Sigmoid colon (tissue), 7 donors: ENCODE data around the gene SCGB1D2. TPM values are rescaled to one million over a fixed set of nuclear protein-coding genes. Genes with fewer than 3 reads are reported as not detected.

Experiments
- DNase-seq: peaks from one replicate; pipeline ENCODE4 v3.0.0-alpha.2; 2019
- H3K27ac ChIP-seq, 4 donors: fragments of 200-600 bp; sonication (generic); one replicate each; pipeline ENCODE4 v1.5.1; 2016 to 2019; ENCODE audit warnings: mild to moderate bottlenecking in 1 of 4
- H3K27me3 ChIP-seq, 3 donors: fragments of 200-600 bp; sonication (generic); one replicate each; pipeline ENCODE4 v1.5.1; 2019; ENCODE audit warnings: mild to moderate bottlenecking in 1 of 3
- H3K36me3 ChIP-seq, 4 donors: fragments of 200-600 bp; sonication (generic); one replicate each; pipeline ENCODE4 v1.5.1; 2016 to 2019
- H3K4me1 ChIP-seq, 4 donors: fragments of 200-600 bp; sonication (generic); one replicate each; pipeline ENCODE4 v1.5.1; 2017 to 2019
- H3K4me3 ChIP-seq, 4 donors: fragments of 200-600 bp; sonication (generic); one replicate each; pipeline ENCODE4 v1.5.1; 2017 to 2019; ENCODE audit warnings: mild to moderate bottlenecking in 2 of 4, moderate library complexity in 1 of 4
- H3K9me3 ChIP-seq, 4 donors: fragments of 200-600 bp in 3 of 4; sonication (generic) in 3 of 4; one replicate each; pipeline versions ENCODE4 v1.5.1 to v1.6.1; 2013 to 2019
- EP300 ChIP-seq, 4 donors: sonication (generic); formaldehyde crosslinking; IDR thresholded peaks; one replicate each; pipeline ENCODE4 v1.6.1; 2017; ENCODE audit warnings: antibody characterized with exemption in 4 of 4
- POLR2A ChIP-seq, 2 donors: fragments of 450-650 bp; IDR thresholded peaks; one replicate each; pipeline ENCODE4 v1.6.1; 2016; ENCODE audit warnings: antibody characterized with exemption in 2 of 2, mild to moderate bottlenecking in 2 of 2, moderate library complexity in 2 of 2
- POLR2AphosphoS5 ChIP-seq, 4 donors: sonication (generic); formaldehyde crosslinking; IDR thresholded peaks; one replicate each; pipeline ENCODE4 v1.6.1; 2017; ENCODE audit warnings: antibody characterized with exemption in 4 of 4
- WGBS, 2 donors: extraction: QIAGEN DNeasy Blood & Tissue Kit; methylation state at CpG; one replicate each; pipeline ENCODE4 v1.1.7; 2013; 5-methylcytosine and 5-hydroxymethylcytosine counted together
- intact Hi-C: fragments of 100-400 bp; cut with DNase I; formaldehyde crosslinking; loops from one replicate; pipeline ENCODE4 v1.15.1; 2023
- polyA plus RNA-seq, 3 donors: library from polyadenylated mRNA; stranded (reverse); fragments of 200-250 nt; gene quantifications; one replicate each; pipeline ENCODE4 v1.2.3, GENCODE V29; 2013
- total RNA-seq, 4 donors: library from RNA; depleted of rRNA; stranded (reverse); fragments of >200 nt; gene quantifications; one replicate each; pipeline ENCODE4 v1.1.0, GENCODE V29; 2016
- TF ChIP-seq, protein P1 (sequence below), 4 experiments: fragments of 450-650 bp in 3 of 4; fragments of 200-600 bp in 1 of 4; IDR thresholded peaks; one replicate each; pipeline ENCODE4 v1.5.1; 2016 to 2019; ENCODE audit warnings: antibody characterized with exemption in 4 of 4, mild to moderate bottlenecking in 3 of 4, moderate library complexity in 2 of 4
- donor health status: healthy with polysubstance abuse.
- donor health status: Bipolar disorder and iron deficiency.
- donor health status: healthy.

Gene SCGB1D2
- total and polyA plus RNA-seq, 7 donors, result not detected

DNA sequence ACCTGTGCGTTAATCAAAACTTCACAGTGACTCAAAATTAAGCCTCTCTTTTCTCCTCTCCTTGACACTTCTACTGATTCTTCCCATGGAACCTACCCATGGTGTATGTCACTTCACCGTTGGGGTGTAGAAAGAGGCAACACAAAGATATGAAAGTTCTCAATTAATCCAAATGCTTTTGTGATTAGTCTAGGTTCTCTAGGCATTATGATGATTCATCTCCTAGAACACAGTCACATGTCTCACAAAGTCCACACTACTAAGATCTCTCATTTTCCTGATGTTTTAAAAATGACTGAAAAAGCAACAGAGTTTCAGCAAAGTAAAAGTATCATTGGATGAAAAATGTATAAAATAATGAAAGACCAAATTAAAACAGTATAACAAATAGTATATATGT is 14.2 kb downstream of the SCGB1D2 start:
- no peak overlapping the region for H3K27ac ChIP-seq
- WGBS, 2 donors, result 92 to 96% methylated on average over 2 of the region's 2 CpGs
- H3K4me3 ChIP-seq, result no peak overlapping the region
- no peak for TF ChIP-seq POLR2AphosphoS5 (IDR thresholded peaks at IDR 0.05)
- TF ChIP-seq EP300 (IDR thresholded peaks at IDR 0.05), result no peak
- TF ChIP-seq, protein P1, sequence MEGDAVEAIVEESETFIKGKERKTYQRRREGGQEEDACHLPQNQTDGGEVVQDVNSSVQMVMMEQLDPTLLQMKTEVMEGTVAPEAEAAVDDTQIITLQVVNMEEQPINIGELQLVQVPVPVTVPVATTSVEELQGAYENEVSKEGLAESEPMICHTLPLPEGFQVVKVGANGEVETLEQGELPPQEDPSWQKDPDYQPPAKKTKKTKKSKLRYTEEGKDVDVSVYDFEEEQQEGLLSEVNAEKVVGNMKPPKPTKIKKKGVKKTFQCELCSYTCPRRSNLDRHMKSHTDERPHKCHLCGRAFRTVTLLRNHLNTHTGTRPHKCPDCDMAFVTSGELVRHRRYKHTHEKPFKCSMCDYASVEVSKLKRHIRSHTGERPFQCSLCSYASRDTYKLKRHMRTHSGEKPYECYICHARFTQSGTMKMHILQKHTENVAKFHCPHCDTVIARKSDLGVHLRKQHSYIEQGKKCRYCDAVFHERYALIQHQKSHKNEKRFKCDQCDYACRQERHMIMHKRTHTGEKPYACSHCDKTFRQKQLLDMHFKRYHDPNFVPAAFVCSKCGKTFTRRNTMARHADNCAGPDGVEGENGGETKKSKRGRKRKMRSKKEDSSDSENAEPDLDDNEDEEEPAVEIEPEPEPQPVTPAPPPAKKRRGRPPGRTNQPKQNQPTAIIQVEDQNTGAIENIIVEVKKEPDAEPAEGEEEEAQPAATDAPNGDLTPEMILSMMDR (IDR thresholded peaks at IDR 0.05), result no peak
- TF ChIP-seq POLR2A (IDR thresholded peaks at IDR 0.05), result no peak
- H3K36me3 ChIP-seq, result no peaks in the 10 kb centered on the region
- intact Hi-C loops, result no loop called here
- H3K9me3 ChIP-seq, result peaks cover 0 to 14% (median 11%) of the 10 kb centered on the region in 4 donors
- DNase-seq, result no peak
- no peaks in the 10 kb centered on the region for H3K4me1 ChIP-seq
- H3K27me3 ChIP-seq, result no peaks in the 10 kb centered on the region

DNA sequence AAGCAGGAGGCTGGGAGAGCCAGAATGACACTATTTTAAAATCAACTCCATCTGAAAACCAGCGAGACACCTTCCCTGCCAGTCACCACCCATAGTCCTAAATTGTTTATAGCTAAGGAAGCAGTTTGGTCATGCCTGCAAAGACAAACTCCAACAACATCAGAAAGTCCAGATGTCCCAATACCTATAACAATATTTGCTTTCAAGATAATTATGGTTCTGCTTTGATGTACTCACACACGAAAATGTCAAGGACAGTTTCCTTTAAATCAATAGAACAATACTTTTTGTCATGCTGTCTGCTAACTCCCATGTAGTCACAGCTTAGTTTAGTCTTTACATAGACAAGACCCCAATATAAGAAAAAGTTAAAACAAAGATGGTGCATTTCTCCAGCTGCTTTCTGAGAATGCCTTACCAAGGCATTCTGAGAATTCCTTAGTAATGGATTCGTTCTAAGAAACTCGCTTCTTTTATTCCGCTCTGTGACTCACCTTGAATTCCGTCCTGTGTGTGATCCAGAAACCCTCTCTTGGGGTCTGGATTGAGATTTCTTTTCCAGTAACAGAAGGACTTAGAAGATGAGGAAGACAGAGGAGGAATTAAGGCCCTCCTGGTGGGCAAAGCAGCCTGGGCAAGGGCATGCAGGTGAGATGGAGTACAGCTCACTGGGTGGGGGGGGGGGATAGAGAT is 18.4 kb downstream of the SCGB1D2 start:
- intact Hi-C loops, result no loop called here
- no peak for DNase-seq
- 58 to 70% methylated on average over 6 of the region's 6 CpGs for WGBS, 2 donors

DNA sequence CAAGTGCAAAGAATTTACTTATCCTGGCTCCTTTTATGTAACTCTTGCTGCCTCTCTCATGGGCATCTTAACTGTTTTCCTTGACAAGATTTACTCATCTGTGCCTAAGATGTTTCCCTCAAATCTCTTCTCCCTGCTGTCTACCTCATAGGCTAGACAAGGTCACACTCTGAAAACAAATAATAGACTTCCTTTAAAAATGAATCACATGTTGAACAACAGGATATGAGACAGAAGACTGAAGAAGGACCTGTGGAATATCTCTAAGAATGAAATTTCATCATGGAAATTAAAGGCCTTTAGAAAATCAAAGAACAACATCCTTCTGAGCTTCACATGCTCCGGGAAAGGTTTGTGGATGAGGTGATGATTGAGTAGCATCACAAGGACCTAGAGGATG is 22.0 kb downstream of the SCGB1D2 start:
- DNase-seq, result no peak
- TF ChIP-seq POLR2AphosphoS5 (IDR thresholded peaks at IDR 0.05) (no peak), POLR2A (IDR thresholded peaks at IDR 0.05) (no peak), EP300 (IDR thresholded peaks at IDR 0.05) (no peak)
- TF ChIP-seq, protein P1 (IDR thresholded peaks at IDR 0.05), result no peak
- Histone ChIP-seq H3K4me1 (no peaks in the 10 kb centered on the region), H3K4me3 (no peak overlapping the region), H3K36me3 (no peaks in the 10 kb centered on the region), H3K27me3 (no peaks in the 10 kb centered on the region), H3K9me3 (no peaks in the 10 kb centered on the region), H3K27ac (no peak overlapping the region)
- WGBS, 2 donors, result 94 to 96% methylated on average over 1 of the region's 1 CpG
- intact Hi-C loops, result no loop called here

More for the DNA sequence above, 18.4 kb downstream of the SCGB1D2 start:
- Histone ChIP-seq H3K27me3 (no peaks in the 10 kb centered on the region), H3K4me1 (no peaks in the 10 kb centered on the region), H3K9me3 (no peaks in the 10 kb centered on the region), H3K4me3 (no peak overlapping the region), H3K36me3 (no peaks in the 10 kb centered on the region), H3K27ac (no peak overlapping the region)
- TF ChIP-seq, protein P1 (IDR thresholded peaks at IDR 0.05), result no peak
- TF ChIP-seq POLR2AphosphoS5 (IDR thresholded peaks at IDR 0.05) (no peak), POLR2A (IDR thresholded peaks at IDR 0.05) (no peak)

DNA sequence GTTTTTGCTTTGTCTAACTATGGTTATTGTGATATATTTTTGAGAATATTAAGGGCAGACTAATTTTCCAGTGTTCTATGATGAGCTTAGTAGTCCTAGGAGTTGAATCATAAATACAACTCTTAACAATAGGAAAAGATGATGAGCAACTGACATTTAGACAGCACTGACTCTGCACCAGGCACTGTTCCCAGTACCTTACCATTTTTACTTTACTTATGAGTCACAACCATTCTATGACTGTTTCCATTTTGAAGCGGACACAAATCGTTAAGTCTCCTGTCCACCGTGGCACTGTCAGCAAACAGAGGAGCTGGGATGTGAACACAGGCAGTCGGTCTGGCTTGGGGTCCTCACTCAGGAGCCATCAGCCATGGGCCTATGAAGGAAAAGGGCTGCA is 24.5 kb downstream of the SCGB1D2 start:
- Histone ChIP-seq H3K4me1 (no peaks in the 10 kb centered on the region), H3K27me3 (no peaks in the 10 kb centered on the region), H3K36me3 (no peaks in the 10 kb centered on the region), H3K27ac (no peak overlapping the region), H3K9me3 (no peaks in the 10 kb centered on the region), H3K4me3 (no peak overlapping the region)
- WGBS, 2 donors, result 57 to 65% methylated on average over 4 of the region's 4 CpGs
- intact Hi-C loops, result no loop called here
- TF ChIP-seq POLR2AphosphoS5 (IDR thresholded peaks at IDR 0.05) (no peak), EP300 (IDR thresholded peaks at IDR 0.05) (no peak), POLR2A (IDR thresholded peaks at IDR 0.05) (no peak)
- TF ChIP-seq, protein P1 (IDR thresholded peaks at IDR 0.05), result no peak
- DNase-seq, result no peak

DNA sequence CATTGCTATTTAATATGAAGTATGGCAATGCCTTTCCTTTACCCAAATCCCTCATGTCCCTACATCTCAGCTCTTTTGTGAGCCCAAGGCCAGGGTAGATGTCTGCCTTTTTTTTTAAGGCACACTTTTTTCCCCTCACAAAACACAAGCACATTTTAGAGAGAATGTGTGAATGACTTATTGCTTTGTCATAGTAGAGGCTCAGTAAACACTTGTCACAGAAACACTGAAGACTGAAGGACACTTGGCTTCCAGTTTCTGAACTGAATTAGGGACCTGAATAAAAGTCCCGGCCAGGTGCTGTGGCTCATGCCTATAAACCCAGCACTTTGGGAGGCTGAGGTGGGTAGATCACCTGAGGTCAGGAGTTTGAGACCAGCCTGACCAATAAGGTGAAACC is 25.0 kb downstream of the SCGB1D2 start:
- Histone ChIP-seq H3K36me3 (no peaks in the 10 kb centered on the region), H3K4me3 (no peak overlapping the region), H3K27ac (no peak overlapping the region), H3K4me1 (no peaks in the 10 kb centered on the region), H3K27me3 (no peaks in the 10 kb centered on the region), H3K9me3 (no peaks in the 10 kb centered on the region)
- no peak for TF ChIP-seq EP300 (IDR thresholded peaks at IDR 0.05)
- TF ChIP-seq, protein P1 (IDR thresholded peaks at IDR 0.05), result no peak
- no peak for TF ChIP-seq POLR2AphosphoS5 (IDR thresholded peaks at IDR 0.05)
- intact Hi-C loops, result no loop called here
- no peak for DNase-seq
- WGBS, 2 donors, result 74 to 82% methylated on average over 1 of the region's 1 CpG
